ENCODE measurements around the gene ADCY3. TPM values are rescaled to one million over a fixed set of nuclear protein-coding genes. Genes with fewer than 3 reads are reported as not detected.
A peak's percentile ranks its signal among the peaks of the same experiment; 100 is the strongest.

Gene ADCY3
- total RNA-seq, 1 experiment from 2014 or later: 39.5 TPM

DNA sequence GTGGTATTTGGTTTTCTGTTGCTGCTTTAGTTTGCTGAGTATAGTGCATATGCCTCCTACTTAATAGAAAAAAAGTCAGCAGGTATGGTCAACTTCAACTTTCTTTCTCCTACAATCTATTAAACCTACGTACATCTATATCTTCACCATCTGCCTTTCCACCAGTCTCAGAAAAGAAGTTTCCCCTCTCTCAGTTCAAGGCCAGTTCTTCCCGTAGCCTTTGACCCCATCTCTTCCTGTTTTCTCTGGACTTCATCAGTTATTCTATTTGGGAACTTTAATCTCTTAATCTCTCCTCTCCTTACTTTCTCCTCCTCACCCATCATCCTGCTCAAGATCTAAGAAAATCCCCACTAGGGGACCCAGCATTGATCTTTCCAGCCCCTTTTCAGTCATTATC is 132.5 kb downstream of the ADCY3 start:
- H4K5ac ChIP-seq (ENCODE audit: insufficient read length, low read depth, low read length): no peak overlapping the region
- H3K4me2 ChIP-seq (ENCODE audit: insufficient read depth, insufficient read length, low read length): no peak overlapping the region
- no peak overlapping the region for H3K4ac ChIP-seq (ENCODE audit: low read depth, low read length)
- WGBS (ENCODE audit: extremely low coverage, insufficient read length, low lambda C conversion rate): no CpG with 5 or more reads among the region's 2 CpGs
- no peak overlapping the region for H3K9ac ChIP-seq (ENCODE audit: extremely low read depth, insufficient read length, low read length)
- no peak overlapping the region for H3K14ac ChIP-seq (ENCODE audit: insufficient read depth, low read length)
- Mint-ChIP-seq H3K9me3 (no peaks in the 10 kb centered on the region), H3K36me3 (ENCODE audit: insufficient read depth in 1 of 3, low read depth in 3 of 3) (peaks cover 3 to 20% (median 9%) of the 10 kb centered on the region in 3 experiments; a peak in 5 of 7 replicates), H3K27me3 (ENCODE audit: low read depth) (no peaks in the 10 kb centered on the region; the same call in 1 of the 2 replicates), H3K4me1 (peaks cover 20 to 21% of the 10 kb centered on the region in 2 experiments), H3K27ac (peak overlapping the region in 1 of 3 experiments; percentile 6; a peak in 1 of 7 replicates), H3K4me3 (no peak overlapping the region)
- H3K23me2 ChIP-seq (ENCODE audit: insufficient read length, low read depth, low read length, poor library complexity, severe bottlenecking): peaks cover 2% of the 10 kb centered on the region
- H3K27me3 ChIP-seq (ENCODE audit: insufficient read depth, low read length): no peaks in the 10 kb centered on the region
- H3K23ac ChIP-seq (ENCODE audit: insufficient read length, low read depth, low read length): no peak overlapping the region
- TF ChIP-seq, protein P1, sequence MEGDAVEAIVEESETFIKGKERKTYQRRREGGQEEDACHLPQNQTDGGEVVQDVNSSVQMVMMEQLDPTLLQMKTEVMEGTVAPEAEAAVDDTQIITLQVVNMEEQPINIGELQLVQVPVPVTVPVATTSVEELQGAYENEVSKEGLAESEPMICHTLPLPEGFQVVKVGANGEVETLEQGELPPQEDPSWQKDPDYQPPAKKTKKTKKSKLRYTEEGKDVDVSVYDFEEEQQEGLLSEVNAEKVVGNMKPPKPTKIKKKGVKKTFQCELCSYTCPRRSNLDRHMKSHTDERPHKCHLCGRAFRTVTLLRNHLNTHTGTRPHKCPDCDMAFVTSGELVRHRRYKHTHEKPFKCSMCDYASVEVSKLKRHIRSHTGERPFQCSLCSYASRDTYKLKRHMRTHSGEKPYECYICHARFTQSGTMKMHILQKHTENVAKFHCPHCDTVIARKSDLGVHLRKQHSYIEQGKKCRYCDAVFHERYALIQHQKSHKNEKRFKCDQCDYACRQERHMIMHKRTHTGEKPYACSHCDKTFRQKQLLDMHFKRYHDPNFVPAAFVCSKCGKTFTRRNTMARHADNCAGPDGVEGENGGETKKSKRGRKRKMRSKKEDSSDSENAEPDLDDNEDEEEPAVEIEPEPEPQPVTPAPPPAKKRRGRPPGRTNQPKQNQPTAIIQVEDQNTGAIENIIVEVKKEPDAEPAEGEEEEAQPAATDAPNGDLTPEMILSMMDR (conservative IDR thresholded peaks at IDR 0.05): no peak
- H2BK120ac ChIP-seq (ENCODE audit: low read depth, low read length, poor library complexity, severe bottlenecking): no peak overlapping the region
- H3T11ph ChIP-seq (ENCODE audit: low read length): no peak overlapping the region
- H3K56ac ChIP-seq (ENCODE audit: insufficient read length, low read depth, low read length): no peak overlapping the region
- H2AFZ ChIP-seq (ENCODE audit: low read length): no peak overlapping the region
- H2AK5ac ChIP-seq (ENCODE audit: insufficient read length, low read length): no peak overlapping the region
- no peak for DNase-seq
- H3K79me2 ChIP-seq (ENCODE audit: insufficient read depth, low read length): no peaks in the 10 kb centered on the region
- no peak overlapping the region for H2BK5ac ChIP-seq (ENCODE audit: insufficient read length, low read length)
- no peak overlapping the region for H3K18ac ChIP-seq (ENCODE audit: insufficient read length, low read depth, low read length)
- no peaks in the 10 kb centered on the region for H3K79me1 ChIP-seq (ENCODE audit: insufficient read depth, low read depth, low read length, poor library complexity, severe bottlenecking)
- H4K8ac ChIP-seq (replicated peaks; ENCODE audit: insufficient read length, low read depth, low read length): no peak overlapping the region
- H2BK15ac ChIP-seq (ENCODE audit: low read depth, low read length): no peak overlapping the region
- no peak overlapping the region for H4K91ac ChIP-seq (ENCODE audit: insufficient read length, low read depth, low read length)
- H4K20me1 ChIP-seq (ENCODE audit: control insufficient read depth, insufficient read depth, insufficient read length): no peaks in the 10 kb centered on the region
- no peak overlapping the region for H3K27ac ChIP-seq (ENCODE audit: insufficient read length, low read depth, low read length)
- H2BK20ac ChIP-seq (ENCODE audit: low read depth, low read length, poor library complexity, severe bottlenecking): no peak overlapping the region
- no peak overlapping the region for H2BK12ac ChIP-seq (ENCODE audit: insufficient read length, low read depth, low read length)
- no peaks in the 10 kb centered on the region for H3K9me3 ChIP-seq (ENCODE audit: control insufficient read depth, low read depth, low read length)
- no peaks in the 10 kb centered on the region for H3K4me1 ChIP-seq (ENCODE audit: insufficient read depth, low read length)

Measured in H9 (cell line).